Endothelial cell of umbilical vein (primary cell): ENCODE measurements around the gene PADI1.

Experiments used
- EZH2 ChIP-seq: IDR thresholded peaks from 2 replicates; pipeline ENCODE4 v1.6.1; 2012; ENCODE audit warnings: borderline replicate concordance, low read depth, mild to moderate bottlenecking, moderate library complexity, low read length, inconsistent platforms; ENCODE audit not compliant: severe bottlenecking
- JUN ChIP-seq: IDR thresholded peaks from 2 replicates; pipeline ENCODE4 v1.6.1; 2011; ENCODE audit warnings: borderline replicate concordance, low read depth; ENCODE audit not compliant: insufficient read length, insufficient read depth
- POLR2AphosphoS5 ChIP-seq: IDR thresholded peaks from 2 replicates; pipeline ENCODE4 v1.6.1; 2012; ENCODE audit warnings: low read depth, mild to moderate bottlenecking, control low read depth, low read length, moderate library complexity; ENCODE audit not compliant: insufficient read depth
- TF ChIP-seq, protein P1 (sequence below), 2 donors: IDR thresholded peaks; 1 replicate in 1 of 2; 2 replicates in 1 of 2; pipeline ENCODE4 v1.5.1; 2011; ENCODE audit warnings: low read length in 2 of 2, mild to moderate bottlenecking in 2 of 2, moderate library complexity in 2 of 2, control low read depth in 1 of 2, inconsistent platforms in 1 of 2, low read depth in 1 of 2; ENCODE audit not compliant: insufficient read depth in 1 of 2; ENCODE audit errors: extremely low read depth in 1 of 2

DNA sequence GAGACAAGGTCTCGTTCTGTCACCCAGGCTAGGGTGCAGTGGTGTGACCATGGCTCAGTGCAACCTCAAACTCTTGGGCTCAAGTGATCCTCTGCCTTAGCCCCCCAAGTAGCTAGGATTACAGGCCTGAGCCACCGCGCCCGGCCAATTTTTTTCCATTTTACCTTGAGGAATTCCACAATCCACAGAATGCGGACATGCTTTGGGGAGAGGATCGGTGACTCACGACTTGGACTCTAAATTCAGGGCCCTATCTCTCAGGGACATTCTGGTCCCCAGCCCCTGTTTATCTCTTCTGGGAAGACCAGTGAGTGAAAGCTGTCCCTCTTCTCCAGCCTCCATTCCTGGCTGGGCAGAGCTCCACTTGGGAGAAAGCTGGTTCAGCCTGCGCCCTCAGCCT is 5.2 kb downstream of the PADI1 start:
- no peak for TF ChIP-seq EZH2
- TF ChIP-seq, protein P1, sequence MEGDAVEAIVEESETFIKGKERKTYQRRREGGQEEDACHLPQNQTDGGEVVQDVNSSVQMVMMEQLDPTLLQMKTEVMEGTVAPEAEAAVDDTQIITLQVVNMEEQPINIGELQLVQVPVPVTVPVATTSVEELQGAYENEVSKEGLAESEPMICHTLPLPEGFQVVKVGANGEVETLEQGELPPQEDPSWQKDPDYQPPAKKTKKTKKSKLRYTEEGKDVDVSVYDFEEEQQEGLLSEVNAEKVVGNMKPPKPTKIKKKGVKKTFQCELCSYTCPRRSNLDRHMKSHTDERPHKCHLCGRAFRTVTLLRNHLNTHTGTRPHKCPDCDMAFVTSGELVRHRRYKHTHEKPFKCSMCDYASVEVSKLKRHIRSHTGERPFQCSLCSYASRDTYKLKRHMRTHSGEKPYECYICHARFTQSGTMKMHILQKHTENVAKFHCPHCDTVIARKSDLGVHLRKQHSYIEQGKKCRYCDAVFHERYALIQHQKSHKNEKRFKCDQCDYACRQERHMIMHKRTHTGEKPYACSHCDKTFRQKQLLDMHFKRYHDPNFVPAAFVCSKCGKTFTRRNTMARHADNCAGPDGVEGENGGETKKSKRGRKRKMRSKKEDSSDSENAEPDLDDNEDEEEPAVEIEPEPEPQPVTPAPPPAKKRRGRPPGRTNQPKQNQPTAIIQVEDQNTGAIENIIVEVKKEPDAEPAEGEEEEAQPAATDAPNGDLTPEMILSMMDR (IDR thresholded peaks at IDR 0.05; ENCODE audit: extremely low read depth in 1 of 2, insufficient read depth in 1 of 2, low read depth in 1 of 2, low read length in 2 of 2): no peak
- no peak for TF ChIP-seq POLR2AphosphoS5
- no peak for TF ChIP-seq JUN
